NCI-H1436 (cell line): Measurements from ENCODE around the gene OR6J1.
"Not testable (repeated sequence)": the region's sequence is repeated elsewhere in the genome, so short reads cannot be mapped to it uniquely, and the experiment has no call there.

ENCODE experiments used
- DNase-seq: peaks from one replicate; lab custom pipeline; 2025; lab: John Stamatoyannopoulos, UW

Gene OR6J1

DNA sequence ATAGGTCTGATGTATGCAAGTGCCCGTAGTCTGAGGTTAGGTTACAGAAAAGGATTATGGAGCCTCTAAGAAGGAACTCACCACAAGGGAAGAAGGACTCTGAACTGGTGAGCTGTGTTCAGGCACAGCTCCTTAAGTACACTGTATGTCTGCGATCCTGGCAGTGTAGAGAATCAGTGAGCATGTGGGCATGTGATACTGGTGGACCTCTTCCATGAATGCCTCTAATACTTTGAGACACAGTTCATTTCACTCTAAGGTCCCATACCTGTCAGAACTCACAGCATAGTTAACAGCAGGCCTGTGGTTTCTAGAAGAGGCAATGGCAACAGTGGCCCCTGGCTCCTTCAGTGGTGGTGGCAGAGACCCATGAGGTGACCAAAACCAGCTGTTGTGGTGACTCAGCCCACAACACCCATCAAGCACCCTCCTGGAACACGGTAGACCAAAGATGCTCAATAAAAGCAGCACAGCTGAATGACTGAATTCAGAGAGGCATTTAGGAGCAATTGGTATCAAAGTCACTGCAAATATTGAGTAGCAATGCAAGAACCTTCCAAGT lies 6.9 kb upstream of the OR6J1 start:
- no peak for DNase-seq

DNA sequence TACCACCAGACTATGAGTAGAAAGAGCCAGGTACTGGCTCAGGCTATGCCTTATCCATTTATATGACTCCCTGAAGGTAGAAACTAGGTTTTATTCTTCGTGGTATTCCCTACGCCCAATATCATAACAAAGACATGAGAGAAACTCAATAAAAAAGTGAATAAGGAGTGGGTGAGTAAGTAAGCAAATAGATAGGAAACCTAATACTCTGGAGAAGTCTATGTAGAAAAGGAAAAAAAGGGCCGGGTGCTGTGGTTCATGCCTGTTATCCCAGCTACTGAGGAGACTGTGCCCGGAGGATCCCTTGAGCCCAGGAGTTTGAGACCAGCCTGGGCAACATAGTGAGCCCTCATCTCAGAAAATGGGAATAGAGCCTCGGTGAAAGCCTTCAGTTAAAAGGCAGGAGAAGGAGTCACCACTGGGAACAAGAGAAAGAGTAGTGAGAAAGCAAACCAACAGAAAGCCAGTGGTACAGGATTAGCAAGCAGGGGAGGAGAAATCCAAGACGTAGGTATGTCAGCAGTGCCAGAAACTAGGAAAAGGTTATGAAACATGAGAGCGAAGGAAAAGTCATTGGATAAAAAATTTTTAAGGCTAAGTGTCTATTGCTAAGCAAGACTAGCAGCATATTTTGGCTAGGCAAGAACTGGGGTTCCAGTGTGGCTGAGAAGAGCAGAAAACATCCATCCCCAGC lies 6.0 kb upstream of the OR6J1 start:
- DNase-seq: no peak

DNA sequence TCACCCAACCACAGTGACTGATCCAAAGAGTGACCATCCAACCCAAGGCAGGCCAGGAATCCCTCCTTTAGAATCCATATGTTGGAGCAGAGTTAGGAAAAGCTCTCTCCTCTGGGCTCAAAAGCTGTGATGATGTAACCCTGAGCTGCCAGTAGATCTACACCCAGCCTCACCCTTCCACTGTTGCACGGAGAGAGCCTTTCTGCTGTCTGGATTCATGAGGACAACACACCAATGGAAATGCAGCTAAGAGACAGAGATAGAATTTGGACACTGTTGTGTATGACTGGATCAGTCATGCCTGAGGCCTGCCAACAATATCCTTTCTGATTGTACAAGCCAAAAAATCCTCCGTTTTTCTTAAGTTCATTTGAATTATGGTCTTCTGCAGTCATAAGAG lies 4.4 kb upstream of the OR6J1 start:
- no peak for DNase-seq

DNA sequence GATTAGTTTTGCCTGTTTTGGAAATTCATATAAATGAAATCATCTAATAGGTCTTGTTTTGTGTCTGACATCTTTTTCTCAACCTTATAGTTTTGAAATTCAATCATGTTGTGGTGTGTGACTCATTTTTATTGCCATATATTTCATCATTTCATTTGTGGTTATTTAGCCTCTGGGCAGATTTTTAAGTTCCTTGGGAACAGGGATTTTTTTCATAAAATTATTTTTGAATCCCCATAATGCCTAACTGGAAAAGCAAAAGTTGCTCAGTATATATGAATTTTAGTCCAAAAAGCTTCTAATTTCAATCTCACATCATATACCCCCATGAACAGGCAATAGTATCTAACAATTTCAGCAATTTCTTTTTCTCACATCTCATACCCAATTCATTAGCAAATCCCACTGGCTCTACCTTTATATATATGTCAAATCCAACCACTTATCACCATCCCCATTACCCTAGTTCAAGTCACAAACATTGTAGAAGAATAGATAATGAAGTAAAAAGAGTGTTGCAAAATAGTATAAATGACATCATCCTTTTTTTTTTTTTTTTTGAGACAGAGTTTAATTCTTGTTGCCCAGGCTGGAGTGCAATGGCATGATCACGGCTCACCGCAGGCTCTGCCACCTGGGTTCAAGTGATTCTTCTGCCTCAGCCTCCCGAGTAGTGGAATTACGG lies 2.6 kb upstream of the OR6J1 start:
- no peak for DNase-seq

DNA sequence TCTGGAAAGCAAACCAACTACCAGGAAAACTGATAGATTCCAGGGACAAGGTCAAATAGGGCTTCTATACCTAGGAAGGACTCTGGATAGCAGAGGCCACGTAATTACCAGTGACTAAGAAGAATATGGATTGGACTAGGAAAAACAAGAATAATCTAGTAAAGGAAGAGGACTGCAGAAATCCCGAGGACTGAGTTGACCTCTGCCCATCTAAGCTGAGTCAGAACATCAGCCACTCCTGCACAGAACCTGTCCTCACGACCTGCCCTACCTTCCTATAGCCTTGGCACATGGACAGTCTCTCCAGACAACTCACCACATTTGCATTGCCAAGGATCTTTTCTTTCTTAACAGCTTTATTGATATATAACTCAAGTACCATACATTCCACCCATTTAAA lies 2.3 kb downstream of the OR6J1 start:
- no peak for DNase-seq

DNA sequence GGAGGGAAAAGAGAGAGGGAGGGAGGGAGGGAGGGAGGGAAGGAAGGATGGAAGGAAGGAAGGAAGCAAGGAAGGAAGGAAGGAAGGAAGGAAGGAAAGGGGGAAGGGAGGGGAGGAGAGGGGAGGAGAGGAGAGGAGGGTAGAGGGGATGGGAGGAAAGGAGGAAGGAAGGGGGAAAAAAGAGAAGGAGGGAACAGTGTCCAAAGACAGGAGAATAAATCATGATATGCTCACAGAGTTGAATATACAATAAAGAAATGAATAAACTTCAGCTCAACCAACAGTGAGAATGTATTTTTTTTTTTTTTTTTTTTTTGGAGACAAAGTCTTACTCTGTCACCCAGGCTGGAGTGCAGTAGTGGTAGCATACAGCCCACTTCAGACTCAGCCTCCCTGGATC lies 4.0 kb downstream of the OR6J1 start:
- no peak for DNase-seq

DNA sequence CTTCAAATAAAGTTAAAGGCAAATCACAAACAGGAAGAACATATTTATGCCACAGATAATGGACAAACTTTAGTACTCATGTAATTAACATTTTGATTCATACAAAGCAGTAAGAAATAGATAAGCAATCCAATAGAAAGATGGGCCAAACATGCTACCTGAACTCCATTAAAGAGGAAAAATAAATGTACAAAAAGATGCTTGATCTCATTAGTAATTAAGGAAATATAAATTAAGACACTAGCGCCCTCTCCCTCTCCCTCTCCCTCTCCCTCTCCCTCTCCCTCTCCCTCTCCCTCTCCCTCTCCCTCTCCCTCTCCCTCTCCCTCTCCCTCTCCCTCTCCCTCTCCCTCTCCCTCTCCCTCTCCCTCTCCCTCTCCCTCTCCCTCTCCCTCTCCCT lies 8.2 kb downstream of the OR6J1 start:
- DNase-seq: not testable (repeated sequence)

DNA sequence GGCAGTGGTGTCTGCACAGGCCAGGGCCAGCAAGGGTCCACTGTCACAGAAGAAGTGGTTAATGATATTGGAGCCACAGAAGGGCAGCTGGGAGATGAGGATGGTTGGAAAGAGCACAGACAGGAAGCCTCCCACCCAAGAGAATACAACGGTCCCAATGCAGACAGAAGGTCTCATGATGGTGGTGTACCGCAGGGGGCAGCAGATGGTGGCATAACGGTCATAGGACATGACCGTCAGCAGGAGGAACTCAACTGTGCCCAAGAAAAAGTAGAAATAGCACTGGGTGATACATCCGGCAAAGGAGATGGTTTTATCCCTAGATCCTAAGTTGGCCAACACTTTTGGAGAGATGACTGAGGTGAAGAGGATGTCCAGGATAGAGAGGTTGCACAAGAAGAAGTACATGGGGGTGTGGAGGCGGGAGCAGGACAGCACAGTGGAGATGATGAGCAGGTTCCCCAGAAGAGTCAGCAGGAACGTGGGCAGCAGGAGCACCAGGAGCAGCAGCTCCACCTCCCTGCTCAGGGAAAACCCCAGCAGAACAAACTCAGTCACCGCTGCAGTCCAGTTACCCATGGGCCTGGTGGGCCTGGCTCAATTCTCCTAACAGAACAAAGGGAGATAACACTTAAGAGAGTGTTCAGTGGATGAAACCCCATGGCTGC lies 9.8 kb downstream of the OR6J1 start:
- DNase-seq: no peak

DNA sequence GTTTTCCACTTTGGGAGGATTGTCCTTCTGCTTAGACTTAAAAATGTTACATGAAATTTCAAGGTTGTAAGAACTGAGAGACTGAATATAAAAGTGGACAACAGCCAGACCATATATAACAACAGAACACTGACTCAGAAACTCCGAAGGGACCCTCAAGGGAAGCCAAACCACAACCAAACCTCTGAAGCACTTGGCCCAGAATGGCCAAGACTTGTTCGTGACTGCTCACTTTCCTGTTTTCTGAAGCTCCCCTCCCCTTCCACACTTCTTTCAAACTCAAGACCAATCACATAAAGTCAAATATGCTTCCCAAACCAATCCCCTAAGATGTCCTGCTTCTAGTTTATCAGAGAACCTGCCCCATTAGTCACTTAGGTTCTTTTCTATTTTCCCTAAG lies 13.7 kb downstream of the OR6J1 start:
- no peak for DNase-seq

DNA sequence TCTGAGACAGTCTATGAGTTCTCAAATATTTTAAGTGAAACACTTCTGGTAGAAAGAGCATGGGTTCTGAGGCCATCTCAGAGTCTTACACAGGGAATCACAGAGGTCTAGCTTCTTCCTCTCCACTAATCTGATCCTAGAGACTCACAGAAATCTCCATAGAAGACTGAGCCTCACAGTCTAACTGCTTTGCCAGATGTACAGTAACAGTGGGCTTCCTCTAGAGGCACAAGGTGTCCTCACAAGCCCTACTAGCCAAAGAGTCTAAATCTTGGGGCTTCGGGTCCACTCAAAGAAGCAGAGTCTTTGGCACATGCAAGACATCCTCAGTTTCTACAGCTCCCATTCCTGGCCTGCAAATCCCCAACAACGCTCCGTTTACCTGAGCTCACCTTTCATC lies 14.1 kb downstream of the OR6J1 start:
- DNase-seq: no peak

DNA sequence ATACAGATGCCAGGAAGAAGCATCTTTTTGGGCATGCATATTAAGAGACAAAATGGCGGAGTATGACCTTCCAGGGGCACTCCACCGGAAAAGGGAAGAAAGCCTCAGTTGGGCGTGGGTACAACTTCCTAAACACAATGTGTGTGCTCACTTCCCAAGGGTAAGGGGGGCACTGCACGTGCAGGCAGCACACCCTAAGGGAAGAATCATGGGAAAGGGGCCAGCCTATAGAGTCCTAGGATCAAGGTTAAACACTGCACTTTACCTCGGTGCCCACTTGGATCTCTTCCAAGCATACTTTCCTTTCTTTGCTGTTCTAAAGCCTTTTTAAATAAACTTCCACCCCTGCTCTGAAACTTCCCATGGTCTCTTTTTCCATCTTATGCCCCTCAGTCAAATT lies 14.8 kb downstream of the OR6J1 start:
- DNase-seq: no peak

DNA sequence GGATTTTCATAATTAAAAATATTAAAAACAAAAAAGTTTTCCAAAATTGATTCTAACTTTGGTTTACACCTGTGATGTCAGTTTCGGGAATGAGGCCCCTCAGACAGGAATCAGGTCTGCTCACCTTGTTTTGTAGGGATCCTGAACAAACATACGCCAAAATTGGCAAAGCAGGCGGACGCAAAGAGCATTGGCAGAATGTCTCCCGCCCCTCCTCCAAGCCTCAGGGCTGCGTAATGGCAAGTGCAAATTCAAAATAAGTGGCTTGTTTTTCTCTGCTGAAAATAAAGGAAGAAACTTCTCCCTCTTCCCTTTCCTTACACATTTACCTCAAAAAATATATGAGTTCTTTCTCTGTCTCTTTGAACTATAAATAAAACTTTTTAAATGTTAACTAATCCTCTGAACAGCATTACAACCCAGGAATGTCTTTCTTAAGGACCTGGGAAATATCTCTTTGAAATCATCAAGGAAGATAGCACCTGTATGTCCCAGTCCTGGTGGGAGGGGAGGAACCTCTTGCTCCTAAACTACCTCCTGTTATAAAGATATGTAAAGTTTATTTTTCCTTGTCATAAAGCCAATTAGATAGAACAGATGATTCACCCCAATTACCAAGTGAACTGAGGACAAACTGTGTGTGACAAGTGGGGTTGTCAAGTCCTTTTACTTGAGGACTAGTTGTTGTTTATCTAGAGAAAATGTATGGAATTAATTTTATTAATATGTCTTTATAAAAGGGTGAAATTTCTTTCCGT lies 16.5 kb downstream of the OR6J1 start:
- DNase-seq: no peak

DNA sequence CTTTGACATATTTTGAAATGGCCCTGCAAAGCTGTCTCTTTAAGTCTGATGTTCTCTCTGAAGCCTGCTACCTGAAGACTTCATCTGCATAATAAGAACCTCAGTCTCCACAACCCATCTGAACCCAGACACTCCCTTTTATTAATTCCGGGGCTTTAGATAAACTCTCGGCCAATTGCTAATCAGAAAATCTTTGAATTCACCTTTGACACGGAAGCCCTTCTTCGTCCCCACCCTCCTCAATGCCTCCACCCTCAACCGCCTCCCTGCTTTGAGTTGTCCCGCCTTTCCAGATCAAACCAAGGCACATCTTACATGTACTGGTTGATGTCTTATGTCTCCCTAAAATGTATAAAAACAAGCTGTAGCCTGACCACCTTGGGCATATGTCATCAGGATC lies 17.6 kb downstream of the OR6J1 start:
- DNase-seq: no peak

DNA sequence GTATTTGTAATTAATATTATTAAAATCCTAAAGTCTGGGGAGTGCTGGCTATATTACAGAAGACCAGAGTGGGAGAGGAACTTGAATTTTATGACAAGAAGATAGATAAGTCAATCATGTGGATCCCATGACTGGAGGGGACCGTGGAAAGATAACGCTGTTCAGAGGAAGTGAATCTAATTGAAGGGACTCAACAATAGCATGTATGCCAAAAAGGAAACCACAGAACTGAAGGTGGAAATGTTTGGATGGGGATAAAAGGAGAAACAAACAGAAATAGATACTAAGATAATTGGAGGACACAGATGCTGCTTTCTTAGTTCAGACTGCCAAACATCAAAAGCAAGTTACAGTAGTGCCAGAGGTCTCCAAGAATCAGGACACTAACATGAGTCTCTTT lies 21.1 kb downstream of the OR6J1 start:
- no peak for DNase-seq

DNA sequence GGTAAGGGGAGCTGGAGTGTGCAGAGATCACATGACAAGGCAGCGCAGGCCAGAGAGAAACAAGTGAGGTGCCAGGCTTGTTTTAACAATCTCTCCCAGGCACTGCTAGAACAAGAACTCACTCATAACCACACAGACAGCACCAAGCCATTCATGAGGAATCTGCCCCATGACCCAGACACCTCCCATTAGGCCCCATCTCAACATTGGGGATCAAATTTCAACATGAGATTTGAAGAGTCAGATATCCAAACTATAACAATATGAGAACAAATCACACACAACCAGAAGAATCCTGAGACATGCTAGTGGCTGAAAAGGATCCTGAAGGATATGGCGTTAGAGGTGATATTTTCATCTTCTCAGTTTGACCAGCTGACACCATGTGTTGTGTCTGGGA lies 21.9 kb downstream of the OR6J1 start:
- DNase-seq: no peak

DNA sequence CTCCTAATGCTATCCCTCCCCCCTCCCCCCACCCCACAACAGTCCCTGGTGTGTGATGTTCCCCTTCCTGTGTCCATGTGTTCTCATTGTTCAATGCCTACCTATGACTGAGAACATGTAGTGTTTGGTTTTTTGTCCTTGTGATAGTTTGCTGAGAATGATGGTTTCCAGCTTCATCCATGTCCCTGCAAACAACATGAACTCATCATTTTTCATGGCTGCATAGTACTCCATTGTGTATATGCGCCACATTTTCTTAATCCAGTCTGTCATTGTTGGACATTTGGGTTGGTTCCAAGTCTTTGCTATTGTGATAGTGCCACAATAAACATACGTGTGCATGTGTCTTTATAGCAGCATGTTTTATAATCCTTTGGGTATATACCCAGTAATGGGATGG lies 28.4 kb downstream of the OR6J1 start:
- not testable (repeated sequence) for DNase-seq

DNA sequence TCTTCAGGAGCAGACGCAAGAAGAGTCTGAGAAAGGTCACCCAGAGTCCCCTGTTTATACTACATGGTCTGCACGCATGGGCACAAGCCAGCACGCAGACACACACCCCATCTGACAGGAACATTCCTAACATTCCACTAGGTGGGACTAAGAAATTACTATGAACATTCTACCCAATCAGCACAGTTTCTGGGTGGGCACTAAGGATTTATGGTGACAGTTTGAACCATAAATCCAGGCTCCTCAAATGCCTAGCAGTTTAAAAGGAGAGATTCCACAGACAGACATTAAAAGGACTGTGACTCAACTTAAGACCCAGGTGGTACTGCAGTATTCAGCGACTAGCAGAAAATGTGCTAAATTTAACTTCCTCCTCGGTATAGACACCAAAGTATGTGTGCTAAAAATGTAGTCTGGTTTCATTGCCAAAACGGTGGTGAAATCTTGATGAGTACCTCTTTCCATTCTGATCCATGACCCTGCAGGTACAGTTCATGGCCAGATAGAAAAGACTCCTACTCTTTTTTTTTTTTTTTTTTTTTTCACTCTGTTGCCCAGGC lies 29.8 kb downstream of the OR6J1 start:
- no peak for DNase-seq

DNA sequence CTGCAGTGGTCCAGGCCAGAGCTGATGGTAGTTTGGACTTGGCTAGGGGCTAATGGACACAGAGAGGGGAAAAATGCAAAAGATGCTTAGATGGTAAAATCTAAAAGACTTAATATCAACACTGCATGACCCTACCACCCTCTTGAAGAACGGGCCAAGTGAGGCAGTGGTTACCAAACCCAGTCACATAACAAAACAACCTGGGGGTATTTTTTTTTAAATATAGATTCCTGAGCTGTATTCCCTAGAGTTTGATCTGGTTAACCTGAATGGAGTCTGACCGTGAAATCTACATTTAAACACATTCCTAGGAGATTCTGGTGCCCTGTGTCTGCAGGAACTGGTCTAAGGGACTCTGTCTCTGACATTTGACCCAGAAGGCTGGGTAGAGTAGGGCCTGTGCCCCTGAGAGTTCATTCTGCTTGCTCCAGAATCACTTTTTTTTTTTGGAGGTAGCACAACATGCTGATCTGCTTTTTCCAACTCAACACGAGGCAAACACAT lies 30.4 kb downstream of the OR6J1 start:
- no peak for DNase-seq

DNA sequence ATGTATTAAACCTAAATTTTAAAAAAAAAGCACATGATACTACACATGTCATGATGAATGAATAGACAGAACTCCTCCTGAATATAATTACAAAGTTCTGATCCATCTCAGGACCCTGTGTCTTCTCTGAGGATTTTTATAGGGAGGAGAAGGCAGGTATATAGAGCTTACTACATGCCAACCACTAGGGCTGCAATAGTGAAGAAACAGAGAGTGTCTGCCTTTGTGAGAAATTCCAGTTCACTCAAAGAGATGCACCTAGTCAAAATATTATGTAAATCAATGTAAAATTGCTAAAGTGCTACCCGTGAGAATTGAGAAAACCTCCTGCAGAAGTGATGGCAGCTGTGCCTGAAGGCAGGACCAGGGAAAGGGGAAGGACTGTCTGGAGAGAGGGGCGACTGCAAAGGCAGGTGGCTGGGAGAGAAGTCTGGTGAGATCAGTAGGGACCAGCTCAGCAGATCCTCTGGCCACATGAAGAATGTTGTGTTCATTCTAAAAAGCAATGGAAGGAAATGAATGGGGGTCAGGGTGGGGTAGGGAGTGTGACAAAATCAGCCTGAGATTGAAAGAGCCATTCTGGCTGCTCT lies 31.0 kb downstream of the OR6J1 start:
- no peak for DNase-seq

DNA sequence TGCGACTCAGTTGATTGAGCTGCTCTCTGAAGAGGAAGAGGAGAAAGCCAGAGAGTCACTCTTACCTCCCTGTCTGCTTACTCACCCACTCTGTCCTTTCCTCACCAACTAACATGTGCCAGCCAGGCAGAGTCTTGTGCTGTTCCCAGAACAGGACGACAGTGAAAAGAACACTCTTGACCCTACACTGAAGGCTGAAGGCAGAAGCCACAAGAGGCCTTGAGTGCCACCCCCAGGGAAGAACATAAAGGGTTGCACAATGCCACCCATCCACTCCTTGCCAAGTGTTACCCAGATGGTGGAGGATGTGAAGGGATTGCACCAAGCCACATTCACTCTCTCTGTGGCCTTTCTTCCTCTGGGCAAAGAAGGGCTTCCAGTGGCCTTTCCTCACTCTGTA lies 33.2 kb downstream of the OR6J1 start:
- DNase-seq: no peak

DNA sequence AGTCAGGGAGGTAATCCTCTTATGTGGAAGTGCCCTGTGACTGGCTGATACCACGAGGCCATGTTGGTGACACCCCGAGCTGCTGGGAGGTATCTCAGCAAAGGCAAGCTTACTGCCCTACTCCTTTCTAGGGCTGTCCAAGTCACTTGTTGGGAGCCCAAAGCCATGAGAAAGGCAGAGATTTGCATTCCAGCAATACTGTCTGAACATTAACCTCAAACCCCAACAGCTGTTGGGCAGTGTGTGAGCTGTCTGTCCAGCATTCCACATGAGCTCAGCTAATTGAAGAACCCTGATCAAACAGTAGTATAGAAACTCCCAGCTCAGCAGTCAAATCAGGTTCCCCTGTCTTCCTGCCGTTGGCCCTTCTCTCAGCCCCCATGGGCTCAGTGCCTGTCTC lies 36.9 kb downstream of the OR6J1 start:
- no peak for DNase-seq

DNA sequence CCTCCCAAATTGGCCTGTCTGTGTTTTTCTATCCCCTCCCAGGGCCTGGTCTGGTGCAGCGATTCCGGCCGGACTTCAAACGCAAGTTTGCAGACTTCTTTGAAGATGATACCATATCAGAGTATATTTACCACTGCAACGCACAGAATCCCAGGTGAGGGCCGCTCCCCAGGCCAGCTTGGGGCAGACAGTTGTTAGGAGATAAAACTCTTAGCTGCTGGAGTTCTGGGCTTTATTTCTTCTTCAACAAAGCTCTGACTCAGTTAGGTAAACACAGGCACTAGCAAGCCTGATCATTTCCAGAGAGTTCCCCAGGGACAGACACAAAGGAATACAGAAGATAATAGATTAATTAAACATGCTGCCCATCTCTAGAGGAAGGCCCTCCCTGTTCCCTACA lies 37.8 kb downstream of the OR6J1 start:
- DNase-seq: no peak
